ENCODE data around the gene SFT2D3.

DNA sequence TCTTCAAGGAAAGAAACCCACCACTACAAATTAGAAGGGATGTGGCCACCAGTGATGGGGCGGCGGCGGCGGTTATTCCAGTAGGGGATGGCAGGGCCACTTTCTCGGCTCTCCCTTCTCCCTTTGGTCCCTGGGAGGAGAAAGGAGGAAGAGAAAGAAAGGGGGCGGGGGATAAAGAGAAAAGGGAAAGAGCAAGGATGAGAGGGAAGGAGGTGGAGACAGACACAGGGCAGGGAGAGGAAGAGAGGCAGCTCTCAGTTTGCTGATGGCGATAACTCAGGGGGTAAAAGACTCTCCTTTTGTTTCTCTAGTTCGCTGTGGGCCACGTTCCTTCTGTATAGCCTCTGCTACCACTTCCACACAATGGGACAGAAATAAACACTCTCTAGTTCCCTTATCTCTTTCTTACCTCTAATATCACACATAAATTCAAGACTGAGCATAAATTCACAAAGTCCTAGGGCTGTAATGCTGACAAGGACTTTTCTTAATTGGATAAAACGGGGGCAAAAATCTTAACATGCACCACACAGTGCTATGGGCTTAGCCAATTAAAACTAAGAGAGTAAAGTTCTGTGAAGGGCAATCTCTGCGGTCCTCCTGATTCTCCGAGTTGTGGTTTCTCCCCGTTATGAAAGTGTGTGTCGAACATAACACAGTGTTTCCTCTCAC lies 14.6 kb downstream of the SFT2D3 start:
- TF ChIP-seq POLR2A (IDR thresholded peaks at IDR 0.05) (no peak), CTCF (IDR thresholded peaks at IDR 0.05) (no peak)

Data from esophagus squamous epithelium (tissue), 4 donors.